ENCODE results near the gene TRIM69. TPM values are rescaled to one million over a fixed set of nuclear protein-coding genes. Genes with fewer than 3 reads are reported as not detected.

TRIM69 gene
- polyA plus RNA-seq, 4 donors: 8.1 to 18.5 (median 10.9) TPM

- H3K4me3 ChIP-seq (ENCODE audit: low read depth in 1 of 3, low read length in 3 of 3): no peak overlapping the region
- no peaks in the 10 kb centered on the region for H3K9me3 ChIP-seq (ENCODE audit: control insufficient read depth in 2 of 2, insufficient read depth in 1 of 2, low read depth in 1 of 2, low read length in 1 of 2)
- no peak for FAIRE-seq
- DNase-seq: peak; percentile 41 to 54
- no peaks in the 10 kb centered on the region for H3K36me3 ChIP-seq (ENCODE audit: control insufficient read depth in 3 of 3, insufficient read depth in 2 of 3, low read depth in 1 of 3, low read length in 3 of 3)
- no peaks in the 10 kb centered on the region for H3K27me3 ChIP-seq (ENCODE audit: control insufficient read depth in 3 of 3, insufficient read depth in 3 of 3, low read length in 3 of 3)
- H3K4me1 ChIP-seq (ENCODE audit: control insufficient read depth in 3 of 3, insufficient read depth in 2 of 3, low read depth in 1 of 3, low read length in 2 of 3): peaks cover 0 to 19% (median 3%) of the 10 kb centered on the region in 3 donors
- WGBS, 3 donors: 9 to 35% (median 17%) methylated on average over 3 of the region's 3 CpGs
- H3K27ac ChIP-seq (ENCODE audit: low read depth in 1 of 3, low read length in 2 of 3): peak overlapping the region; percentile 46 to 59 (median 58)
Observed at GRCh38 chr15:44811337-44811736, 75.0 kb downstream of the TRIM69 start.

DNA sequence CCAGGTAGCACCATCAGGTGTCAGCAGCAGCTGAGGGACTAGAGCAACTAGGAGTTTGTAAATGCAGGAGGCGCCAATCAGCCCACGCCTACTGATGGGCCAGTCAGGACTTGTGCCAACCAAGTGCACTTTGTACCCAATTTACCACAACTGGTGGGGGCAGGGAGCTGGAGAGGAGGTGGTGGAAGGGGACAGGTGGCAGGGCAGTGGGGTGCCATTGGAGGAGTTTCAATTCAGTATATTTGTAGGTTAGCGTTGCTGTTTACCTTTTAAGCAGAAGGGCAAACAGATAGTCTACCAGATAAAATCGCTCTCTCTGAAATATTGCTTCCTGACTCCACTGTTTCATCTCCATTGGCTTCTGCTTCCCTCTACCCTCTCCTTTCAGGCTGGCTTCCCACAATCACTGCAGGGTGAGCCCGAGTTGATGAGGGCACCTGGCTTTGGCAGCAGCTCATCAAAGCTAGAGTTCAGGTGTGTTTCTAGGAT, 75.7 kb downstream of the TRIM69 start:
- DNase-seq: peak; percentile 90 to 96
- Histone ChIP-seq H3K4me1 (ENCODE audit: control insufficient read depth in 3 of 3, insufficient read depth in 2 of 3, low read depth in 1 of 3, low read length in 2 of 3) (peaks cover 0 to 19% (median 3%) of the 10 kb centered on the region in 3 donors), H3K27me3 (ENCODE audit: control insufficient read depth in 3 of 3, insufficient read depth in 3 of 3, low read length in 3 of 3) (no peaks in the 10 kb centered on the region), H3K9me3 (ENCODE audit: control insufficient read depth in 2 of 2, insufficient read depth in 1 of 2, low read depth in 1 of 2, low read length in 1 of 2) (no peaks in the 10 kb centered on the region), H3K27ac (ENCODE audit: low read depth in 1 of 3, low read length in 2 of 3) (peak overlapping the region; percentile 59 to 77 (median 63)), H3K4me3 (ENCODE audit: low read depth in 1 of 3, low read length in 3 of 3) (no peak overlapping the region), H3K36me3 (ENCODE audit: control insufficient read depth in 3 of 3, insufficient read depth in 2 of 3, low read depth in 1 of 3, low read length in 3 of 3) (no peaks in the 10 kb centered on the region)
- no peak for FAIRE-seq
- WGBS, 3 donors: 9 to 40% (median 35%) methylated on average over 5 of the region's 5 CpGs

GRCh38 chr15:44813231-44813630, 76.9 kb downstream of the TRIM69 start:
- Histone ChIP-seq H3K36me3 (ENCODE audit: control insufficient read depth in 3 of 3, insufficient read depth in 2 of 3, low read depth in 1 of 3, low read length in 3 of 3) (no peaks in the 10 kb centered on the region), H3K27me3 (ENCODE audit: control insufficient read depth in 3 of 3, insufficient read depth in 3 of 3, low read length in 3 of 3) (no peaks in the 10 kb centered on the region), H3K4me3 (ENCODE audit: low read depth in 1 of 3, low read length in 3 of 3) (no peak overlapping the region), H3K4me1 (ENCODE audit: control insufficient read depth in 3 of 3, insufficient read depth in 2 of 3, low read depth in 1 of 3, low read length in 2 of 3) (peaks cover 0 to 19% (median 3%) of the 10 kb centered on the region in 3 donors), H3K9me3 (ENCODE audit: control insufficient read depth in 2 of 2, insufficient read depth in 1 of 2, low read depth in 1 of 2, low read length in 1 of 2) (no peaks in the 10 kb centered on the region), H3K27ac (ENCODE audit: low read depth in 1 of 3, low read length in 2 of 3) (peak overlapping the region; percentile 13 to 68 (median 16))
- DNase-seq (peak; percentile 38 to 80), FAIRE-seq (no peak)
- WGBS, 3 donors: 11 to 58% (median 34%) methylated on average over 3 of the region's 3 CpGs

Other genes with a start within 250 kb of the TRIM69 start
- 10 to 100 TPM; 31.5 to 63.3 (median 52.3) TPM for gene EIF3J, start 199.4 kb upstream of the TRIM69 start, polyA plus RNA-seq
- 10 to 100 TPM; 33.5 to 63.8 (median 34.7) TPM for gene SPG11, start 72.9 kb upstream of the TRIM69 start, polyA plus RNA-seq
- gene PATL2, start 25.2 kb upstream of the TRIM69 start, polyA plus RNA-seq: 1 to 10 TPM; 1.5 to 6.8 (median 2.9) TPM
- 1,000 to 10,000 TPM; 1,875 to 5,068 (median 4,132) TPM for gene B2M, start 25.0 kb upstream of the TRIM69 start, polyA plus RNA-seq
- gene TERB2, start 220.2 kb downstream of the TRIM69 start, polyA plus RNA-seq: not detected

Data from small intestine (tissue), 7 donors.